ENCODE measurements around the gene FBXL13. TPM values are rescaled to one million over a fixed set of nuclear protein-coding genes. Genes with fewer than 3 reads are reported as not detected.
A peak's percentile ranks its signal among the peaks of the same experiment; 100 is the strongest.

The FBXL13 gene
- total and polyA plus RNA-seq, 5 donors from 2014 or later = 0.19 to 0.42 TPM; not detected in 3

GRCh38 chr7:102891693-102892261, 182.8 kb downstream of the FBXL13 start:
- Histone ChIP-seq H3K9me3 (ENCODE audit: control insufficient read depth in 2 of 2, low read length in 2 of 2) (no peaks in the 10 kb centered on the region), H3K36me3 (ENCODE audit: control insufficient read depth, insufficient read depth, low read length) (no peaks in the 10 kb centered on the region), H3K27me3 (ENCODE audit: control insufficient read depth, insufficient read depth, low read length) (no peaks in the 10 kb centered on the region), H3K4me1 (ENCODE audit: control insufficient read depth, insufficient read depth, low read length, poor library complexity, severe bottlenecking) (no peaks in the 10 kb centered on the region), H3K27ac (ENCODE audit: insufficient read depth, low read length, poor library complexity, severe bottlenecking) (no peak overlapping the region), H3K4me3 (ENCODE audit: low read depth, low read length) (no peak overlapping the region)
- H3K4me3 Mint-ChIP-seq = no peak overlapping the region
- no peaks in the 10 kb centered on the region for H3K36me3 Mint-ChIP-seq
- ATAC-seq (ENCODE audit: low read depth in 2 of 2) = no peak
- H3K9me3 Mint-ChIP-seq = peaks cover 0 to 3% (median 0%) of the 10 kb centered on the region in 7 donors
- H3K4me1 Mint-ChIP-seq = no peaks in the 10 kb centered on the region
- DNase-seq = no peak
- H3K27me3 Mint-ChIP-seq = peaks cover 11% of the 10 kb centered on the region
- no peak overlapping the region for H3K27ac Mint-ChIP-seq

DNA sequence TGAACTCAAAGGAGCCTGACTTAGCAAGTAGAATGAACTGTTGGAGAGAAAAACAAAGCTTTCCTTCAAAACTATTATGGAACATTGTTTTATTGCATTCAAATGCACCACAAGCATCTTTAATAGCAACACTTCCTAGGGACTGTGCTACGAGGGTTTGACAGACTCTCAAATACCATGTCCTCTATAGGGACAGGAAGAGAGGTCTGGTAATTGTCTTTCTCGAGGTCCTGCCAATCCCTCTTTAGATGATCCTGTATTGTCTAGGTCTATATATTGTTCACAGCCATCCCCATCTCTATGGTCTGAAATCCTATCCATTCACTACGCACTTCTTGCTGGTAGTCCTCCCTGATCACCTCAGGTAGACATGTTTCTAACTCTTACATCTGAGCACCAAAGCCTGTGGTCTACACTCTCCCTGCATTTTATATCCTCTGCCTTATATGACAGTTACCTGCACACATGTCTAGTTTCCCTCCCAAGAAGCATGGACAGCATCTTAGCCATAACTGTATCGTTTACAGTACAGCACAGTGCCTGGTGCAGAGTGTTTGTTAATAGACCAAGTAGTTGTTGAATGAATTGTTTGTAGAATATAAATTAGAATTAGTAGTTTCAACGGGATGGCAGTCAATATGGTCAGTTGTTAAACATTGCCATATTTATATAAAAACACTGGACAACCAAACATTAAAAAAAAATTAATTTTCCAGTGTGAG, 183.5 kb downstream of the FBXL13 start:
- ATAC-seq (ENCODE audit: low read depth in 2 of 2) = no peak
- DNase-seq = no peak
- peaks cover 0 to 3% (median 0%) of the 10 kb centered on the region in 7 donors for H3K9me3 Mint-ChIP-seq
- no peak overlapping the region for H3K27ac ChIP-seq (ENCODE audit: insufficient read depth, low read length, poor library complexity, severe bottlenecking)
- H3K4me1 ChIP-seq (ENCODE audit: control insufficient read depth, insufficient read depth, low read length, poor library complexity, severe bottlenecking) = no peaks in the 10 kb centered on the region
- H3K4me1 Mint-ChIP-seq = no peaks in the 10 kb centered on the region
- H3K4me3 Mint-ChIP-seq = no peak overlapping the region
- peaks cover 11% of the 10 kb centered on the region for H3K27me3 Mint-ChIP-seq
- no peaks in the 10 kb centered on the region for H3K27me3 ChIP-seq (ENCODE audit: control insufficient read depth, insufficient read depth, low read length)
- H3K36me3 Mint-ChIP-seq = no peaks in the 10 kb centered on the region
- no peaks in the 10 kb centered on the region for H3K9me3 ChIP-seq (ENCODE audit: control insufficient read depth in 2 of 2, low read length in 2 of 2)
- no peak overlapping the region for H3K4me3 ChIP-seq (ENCODE audit: low read depth, low read length)
- H3K36me3 ChIP-seq (ENCODE audit: control insufficient read depth, insufficient read depth, low read length) = no peaks in the 10 kb centered on the region
- no peak overlapping the region for H3K27ac Mint-ChIP-seq

DNA sequence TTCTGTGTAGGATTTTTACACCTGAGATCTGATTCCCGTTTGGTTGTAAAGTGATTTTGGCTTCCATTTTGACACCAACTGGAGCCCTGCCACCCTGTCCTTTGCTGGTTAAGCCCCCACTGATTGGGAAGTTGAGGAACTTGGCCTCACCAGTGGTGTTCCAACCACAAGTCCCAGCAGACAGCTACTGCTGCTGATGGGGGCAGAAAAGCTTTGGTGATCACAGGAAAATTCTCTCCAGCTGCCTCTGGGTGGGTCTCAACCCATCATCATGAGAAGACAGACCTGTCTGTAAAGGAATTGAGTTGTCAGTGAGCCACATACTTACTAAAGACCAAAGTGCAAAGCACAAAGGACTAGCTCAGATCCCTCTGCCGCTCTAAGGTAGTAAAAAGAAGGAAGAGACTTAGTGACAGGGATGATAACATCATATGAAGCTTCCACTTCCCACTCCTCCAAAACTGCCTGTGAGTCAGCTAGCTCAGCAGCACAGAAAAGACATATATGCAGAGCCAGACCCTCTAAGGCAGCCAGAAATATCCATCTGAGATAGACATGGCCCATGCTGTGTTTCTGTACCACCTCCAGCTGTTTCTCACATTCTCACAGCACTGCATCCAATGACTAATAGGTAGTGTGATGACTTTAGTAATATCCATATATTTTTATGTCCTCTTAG, 184.2 kb downstream of the FBXL13 start:
- H3K36me3 ChIP-seq (ENCODE audit: control insufficient read depth, insufficient read depth, low read length) = no peaks in the 10 kb centered on the region
- H3K4me1 ChIP-seq (ENCODE audit: control insufficient read depth, insufficient read depth, low read length, poor library complexity, severe bottlenecking) = no peaks in the 10 kb centered on the region

GRCh38 chr7:102889851-102890250, 184.7 kb downstream of the FBXL13 start:
- no peak for DNase-seq
- H3K27ac ChIP-seq (ENCODE audit: insufficient read depth, low read length, poor library complexity, severe bottlenecking) = no peak overlapping the region
- H3K27me3 ChIP-seq (ENCODE audit: control insufficient read depth, insufficient read depth, low read length) = no peaks in the 10 kb centered on the region
- no peak overlapping the region for H3K4me3 Mint-ChIP-seq
- H3K4me3 ChIP-seq (ENCODE audit: low read depth, low read length) = no peak overlapping the region
- H3K36me3 Mint-ChIP-seq = no peaks in the 10 kb centered on the region
- no peaks in the 10 kb centered on the region for H3K4me1 Mint-ChIP-seq
- H3K27ac Mint-ChIP-seq = no peak overlapping the region
- H3K9me3 ChIP-seq (ENCODE audit: control insufficient read depth in 2 of 2, low read length in 2 of 2) = no peaks in the 10 kb centered on the region
- H3K36me3 ChIP-seq (ENCODE audit: control insufficient read depth, insufficient read depth, low read length) = no peaks in the 10 kb centered on the region
- H3K27me3 Mint-ChIP-seq = peaks cover 17% of the 10 kb centered on the region
- H3K4me1 ChIP-seq (ENCODE audit: control insufficient read depth, insufficient read depth, low read length, poor library complexity, severe bottlenecking) = no peaks in the 10 kb centered on the region
- no peak for ATAC-seq (ENCODE audit: low read depth in 2 of 2)
- peaks cover 0 to 3% (median 0%) of the 10 kb centered on the region in 7 donors for H3K9me3 Mint-ChIP-seq

More for the DNA sequence above, 184.2 kb downstream of the FBXL13 start:
- ATAC-seq (ENCODE audit: low read depth in 2 of 2) (no peak), DNase-seq (no peak)
- no peaks in the 10 kb centered on the region for H3K27me3 ChIP-seq (ENCODE audit: control insufficient read depth, insufficient read depth, low read length)
- Mint-ChIP-seq H3K4me3 (no peak overlapping the region), H3K27me3 (peaks cover 12% of the 10 kb centered on the region), H3K4me1 (no peaks in the 10 kb centered on the region), H3K9me3 (peaks cover 0 to 3% (median 0%) of the 10 kb centered on the region in 7 donors), H3K27ac (no peak overlapping the region), H3K36me3 (no peaks in the 10 kb centered on the region)
- H3K27ac ChIP-seq (ENCODE audit: insufficient read depth, low read length, poor library complexity, severe bottlenecking) = no peak overlapping the region
- no peak overlapping the region for H3K4me3 ChIP-seq (ENCODE audit: low read depth, low read length)
- H3K9me3 ChIP-seq (ENCODE audit: control insufficient read depth in 2 of 2, low read length in 2 of 2) = no peaks in the 10 kb centered on the region

- H3K27me3 ChIP-seq (ENCODE audit: control insufficient read depth, insufficient read depth, low read length) = no peaks in the 10 kb centered on the region
- ATAC-seq (ENCODE audit: low read depth in 2 of 2) = no peak
- no peaks in the 10 kb centered on the region for H3K36me3 Mint-ChIP-seq
- peaks cover 17% of the 10 kb centered on the region for H3K27me3 Mint-ChIP-seq
- no peaks in the 10 kb centered on the region for H3K4me1 Mint-ChIP-seq
- no peaks in the 10 kb centered on the region for H3K9me3 ChIP-seq (ENCODE audit: control insufficient read depth in 2 of 2, low read length in 2 of 2)
- no peak overlapping the region for H3K27ac Mint-ChIP-seq
- peaks cover 0 to 3% (median 0%) of the 10 kb centered on the region in 7 donors for H3K9me3 Mint-ChIP-seq
- H3K36me3 ChIP-seq (ENCODE audit: control insufficient read depth, insufficient read depth, low read length) = no peaks in the 10 kb centered on the region
- H3K4me3 Mint-ChIP-seq = no peak overlapping the region
- no peaks in the 10 kb centered on the region for H3K4me1 ChIP-seq (ENCODE audit: control insufficient read depth, insufficient read depth, low read length, poor library complexity, severe bottlenecking)
- DNase-seq = no peak
- no peak overlapping the region for H3K4me3 ChIP-seq (ENCODE audit: low read depth, low read length)
- H3K27ac ChIP-seq (ENCODE audit: insufficient read depth, low read length, poor library complexity, severe bottlenecking) = no peak overlapping the region
Observed at GRCh38 chr7:102888561-102889233, 185.9 kb downstream of the FBXL13 start.

DNA sequence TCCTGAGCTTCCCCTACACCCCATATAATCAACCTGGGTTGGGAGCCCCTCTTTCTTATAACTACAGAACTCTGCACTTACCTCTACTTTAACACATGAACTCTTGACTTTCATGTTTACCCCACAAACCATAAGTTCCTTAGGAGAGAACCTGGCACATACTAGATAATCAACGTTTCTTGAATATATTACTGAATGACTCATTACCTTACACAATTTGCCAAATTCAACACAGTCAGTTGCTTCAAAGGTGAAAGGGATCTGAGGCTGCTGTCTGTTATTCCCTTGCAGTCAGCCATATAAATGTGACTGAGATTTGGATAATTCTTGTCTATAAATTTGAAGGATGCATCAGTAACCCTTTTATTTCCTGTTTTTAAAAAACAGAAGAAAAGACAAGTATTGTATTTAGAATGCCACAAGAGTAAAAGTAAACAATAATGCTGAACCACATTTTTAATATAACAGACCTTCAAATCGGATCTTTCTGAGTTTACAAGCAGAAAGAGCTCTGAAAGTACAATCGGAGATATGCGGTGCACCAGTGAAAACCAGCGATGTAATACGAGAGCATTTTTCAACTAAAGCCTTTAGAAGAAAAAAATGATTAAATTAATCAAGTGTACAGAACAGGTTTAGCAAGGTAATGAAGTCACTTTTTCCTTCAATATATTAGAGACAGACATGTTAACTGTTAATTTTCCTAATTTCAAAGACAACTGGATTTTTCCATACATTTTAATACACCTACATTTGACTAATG, 191.3 kb downstream of the FBXL13 start:
- Histone ChIP-seq H3K27ac (ENCODE audit: insufficient read depth, low read length, poor library complexity, severe bottlenecking) (no peak overlapping the region), H3K9me3 (ENCODE audit: control insufficient read depth in 2 of 2, low read length in 2 of 2) (no peaks in the 10 kb centered on the region), H3K36me3 (ENCODE audit: control insufficient read depth, insufficient read depth, low read length) (no peaks in the 10 kb centered on the region), H3K4me3 (ENCODE audit: low read depth, low read length) (no peak overlapping the region), H3K27me3 (ENCODE audit: control insufficient read depth, insufficient read depth, low read length) (no peaks in the 10 kb centered on the region), H3K4me1 (ENCODE audit: control insufficient read depth, insufficient read depth, low read length, poor library complexity, severe bottlenecking) (no peaks in the 10 kb centered on the region)
- H3K4me1 Mint-ChIP-seq = no peaks in the 10 kb centered on the region
- no peak for ATAC-seq (ENCODE audit: low read depth in 2 of 2)
- peaks cover 17% of the 10 kb centered on the region for H3K27me3 Mint-ChIP-seq
- no peak for DNase-seq
- H3K9me3 Mint-ChIP-seq = peaks cover 0 to 2% (median 0%) of the 10 kb centered on the region in 7 donors
- no peak overlapping the region for H3K4me3 Mint-ChIP-seq
- H3K36me3 Mint-ChIP-seq = no peaks in the 10 kb centered on the region
- H3K27ac Mint-ChIP-seq = no peak overlapping the region

DNA sequence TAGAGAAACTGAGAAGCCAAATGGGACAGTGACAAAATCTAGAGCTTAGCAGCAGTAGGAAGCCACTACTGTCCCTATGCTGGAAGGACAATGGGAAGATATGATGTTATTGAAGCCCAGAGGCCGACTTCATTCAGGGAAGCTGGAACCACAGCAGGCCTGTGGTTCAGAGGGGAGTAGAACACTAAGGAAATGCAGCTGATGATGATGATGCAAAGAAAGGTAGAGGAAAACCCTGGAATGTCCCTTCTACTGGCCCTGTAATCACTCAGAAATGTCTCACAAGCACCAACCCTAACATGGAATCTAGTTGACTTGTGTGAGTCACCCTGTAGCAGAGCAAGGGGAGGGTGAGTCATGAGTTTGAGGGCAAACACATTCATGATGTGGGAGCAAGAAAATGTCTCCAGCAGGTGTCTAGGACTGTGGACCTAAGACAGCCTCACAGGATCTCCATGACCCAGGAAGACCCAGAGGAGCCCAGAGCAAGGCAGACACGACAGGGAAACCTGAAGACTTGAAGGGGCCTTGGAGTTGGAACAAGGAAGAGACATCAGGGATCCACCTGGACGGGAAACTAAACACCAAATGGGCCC, 198.8 kb downstream of the FBXL13 start:
- H3K27me3 ChIP-seq (ENCODE audit: control insufficient read depth, insufficient read depth, low read length) = no peaks in the 10 kb centered on the region
- Mint-ChIP-seq H3K36me3 (peaks cover 10% of the 10 kb centered on the region), H3K27ac (peak overlapping the region in 1 of 3 donors; percentile 47), H3K4me1 (peaks cover 13 to 20% (median 15%) of the 10 kb centered on the region in 4 donors), H3K27me3 (no peaks in the 10 kb centered on the region), H3K4me3 (no peak overlapping the region), H3K9me3 (peaks cover 0 to 2% (median 0%) of the 10 kb centered on the region in 7 donors)
- H3K4me1 ChIP-seq (ENCODE audit: control insufficient read depth, insufficient read depth, low read length, poor library complexity, severe bottlenecking) = peaks cover 18% of the 10 kb centered on the region
- no peaks in the 10 kb centered on the region for H3K9me3 ChIP-seq (ENCODE audit: control insufficient read depth in 2 of 2, low read length in 2 of 2)
- DNase-seq = peak in 1 of 3 donors; percentile 36
- H3K4me3 ChIP-seq (ENCODE audit: low read depth, low read length) = no peak overlapping the region
- no peaks in the 10 kb centered on the region for H3K36me3 ChIP-seq (ENCODE audit: control insufficient read depth, insufficient read depth, low read length)
- peak; percentile 30 to 49 for ATAC-seq (ENCODE audit: low read depth in 2 of 2)
- H3K27ac ChIP-seq (ENCODE audit: insufficient read depth, low read length, poor library complexity, severe bottlenecking) = no peak overlapping the region
